Coronary artery (tissue), 2 donors: ENCODE results near the gene TMEM132D.

ENCODE experiments used
- DNase-seq: peaks from one replicate; pipeline ENCODE4 v3.0.0-alpha.2; 2017; ENCODE audit warnings: low spot score
- H3K27ac ChIP-seq, 2 donors: fragments of 200-600 bp; sonication (generic); one replicate each; pipeline ENCODE4 v1.5.1; 2016 to 2019
- H3K4me3 ChIP-seq: fragments of 200-600 bp; sonication (generic); 2 replicates; pipeline ENCODE4 v1.5.1; 2016; ENCODE audit warnings: mild to moderate bottlenecking, moderate library complexity
- TF ChIP-seq, protein P1 (sequence below): fragments of 200-600 bp; sonication (generic); IDR thresholded peaks from one replicate; pipeline ENCODE4 v1.5.1; 2019; ENCODE audit warnings: antibody characterized with exemption

The TMEM132D gene

DNA sequence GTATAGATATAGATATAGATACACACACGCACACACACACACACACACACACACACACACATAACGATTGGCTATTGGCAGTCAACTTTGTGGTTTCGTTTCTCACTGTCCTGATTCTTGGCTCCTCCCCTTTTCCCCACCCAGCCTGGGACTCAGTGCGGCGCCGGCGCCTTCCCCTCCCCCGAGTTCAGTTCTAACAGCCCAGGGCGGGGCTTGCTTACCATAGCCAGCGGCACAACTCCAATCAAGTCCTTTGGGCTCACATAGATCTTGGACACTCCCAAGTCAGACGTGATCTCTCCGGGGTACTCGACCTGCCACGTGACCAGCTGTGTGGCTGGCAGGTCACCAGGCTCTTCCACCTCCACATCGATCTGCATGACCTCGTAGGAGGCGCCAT, 566.4 kb downstream of the TMEM132D start:
- Histone ChIP-seq H3K4me3 (no peak overlapping the region), H3K27ac (no peak overlapping the region)
- DNase-seq = peak; percentile 19
- TF ChIP-seq, protein P1, sequence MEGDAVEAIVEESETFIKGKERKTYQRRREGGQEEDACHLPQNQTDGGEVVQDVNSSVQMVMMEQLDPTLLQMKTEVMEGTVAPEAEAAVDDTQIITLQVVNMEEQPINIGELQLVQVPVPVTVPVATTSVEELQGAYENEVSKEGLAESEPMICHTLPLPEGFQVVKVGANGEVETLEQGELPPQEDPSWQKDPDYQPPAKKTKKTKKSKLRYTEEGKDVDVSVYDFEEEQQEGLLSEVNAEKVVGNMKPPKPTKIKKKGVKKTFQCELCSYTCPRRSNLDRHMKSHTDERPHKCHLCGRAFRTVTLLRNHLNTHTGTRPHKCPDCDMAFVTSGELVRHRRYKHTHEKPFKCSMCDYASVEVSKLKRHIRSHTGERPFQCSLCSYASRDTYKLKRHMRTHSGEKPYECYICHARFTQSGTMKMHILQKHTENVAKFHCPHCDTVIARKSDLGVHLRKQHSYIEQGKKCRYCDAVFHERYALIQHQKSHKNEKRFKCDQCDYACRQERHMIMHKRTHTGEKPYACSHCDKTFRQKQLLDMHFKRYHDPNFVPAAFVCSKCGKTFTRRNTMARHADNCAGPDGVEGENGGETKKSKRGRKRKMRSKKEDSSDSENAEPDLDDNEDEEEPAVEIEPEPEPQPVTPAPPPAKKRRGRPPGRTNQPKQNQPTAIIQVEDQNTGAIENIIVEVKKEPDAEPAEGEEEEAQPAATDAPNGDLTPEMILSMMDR = no peak

DNA sequence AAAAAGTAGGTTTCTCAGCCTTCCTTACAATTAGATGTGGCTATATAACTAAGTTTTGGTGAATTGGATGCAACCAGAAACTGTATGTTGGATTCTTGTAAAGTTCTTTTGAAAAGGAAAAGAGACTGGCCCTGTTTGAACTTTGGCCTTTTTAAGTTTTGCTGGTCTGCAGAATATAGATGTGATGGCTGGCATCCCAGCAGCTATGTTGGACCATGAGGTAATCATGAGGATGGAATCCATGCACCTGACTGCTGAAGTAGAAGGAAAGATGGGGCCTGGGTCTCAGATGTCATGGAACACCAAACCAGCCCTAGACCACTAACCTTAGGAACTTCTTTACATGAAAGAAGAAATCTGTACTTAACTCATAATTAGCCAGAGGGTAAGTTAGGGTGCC, 568.1 kb downstream of the TMEM132D start:
- TF ChIP-seq, protein P1 = no peak
- Histone ChIP-seq H3K27ac (no peak overlapping the region), H3K4me3 (no peak overlapping the region)
- DNase-seq = no peak

DNA sequence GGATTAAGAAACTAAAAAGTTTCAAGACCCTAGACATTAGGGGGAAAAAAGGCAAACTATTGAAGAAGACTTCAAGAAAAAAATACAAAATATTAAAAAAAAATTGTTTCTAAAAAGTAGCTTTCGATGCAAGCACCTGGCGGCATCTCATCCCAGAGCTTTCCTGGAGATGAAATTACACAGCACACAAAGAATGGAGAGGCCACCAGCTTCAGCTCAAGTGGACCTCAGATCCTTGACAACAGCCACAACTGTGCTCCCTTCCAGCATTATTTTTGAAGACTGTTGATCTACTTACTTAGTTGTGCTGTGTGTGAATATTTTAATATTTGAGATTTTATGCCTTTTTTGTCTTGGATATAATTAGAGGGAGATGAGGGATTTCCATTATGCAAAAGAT, 571.5 kb downstream of the TMEM132D start:
- no peak for DNase-seq
- TF ChIP-seq, protein P1 = no peak
- no peak overlapping the region for H3K27ac ChIP-seq
- H3K4me3 ChIP-seq = no peak overlapping the region

DNA sequence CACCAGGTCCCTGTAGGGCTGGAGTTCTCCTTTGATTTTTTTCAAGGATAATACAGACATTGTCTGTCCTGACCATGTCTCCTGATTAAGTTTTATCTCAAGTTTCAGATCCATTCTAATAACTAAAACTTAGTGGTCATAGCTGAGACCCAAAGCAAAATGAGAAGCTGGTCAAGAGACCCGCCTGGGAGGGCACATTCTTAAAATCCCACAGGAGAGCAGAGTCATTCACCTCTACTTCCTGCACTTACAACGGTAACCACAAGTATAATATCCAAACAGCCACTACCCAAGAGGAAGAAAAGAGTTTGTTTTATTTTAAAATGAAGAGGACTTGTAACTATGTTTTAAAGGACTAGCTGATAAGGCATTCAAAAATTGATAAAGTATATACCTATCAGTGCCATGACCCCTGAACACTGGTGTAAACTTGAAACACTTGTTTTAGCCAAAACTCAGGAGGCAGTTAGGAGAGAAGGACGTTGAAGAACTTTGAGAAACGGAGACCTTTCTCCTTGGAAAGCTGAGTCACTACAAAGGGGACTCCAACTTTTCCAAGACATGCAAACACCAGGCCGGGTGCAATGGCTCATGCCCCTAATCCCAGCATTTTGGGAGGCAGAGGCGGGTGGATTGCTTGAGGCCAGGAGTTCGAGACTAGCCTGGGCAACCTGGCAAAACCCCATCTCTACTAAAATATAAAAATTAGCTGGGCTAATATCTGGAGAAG, 572.3 kb downstream of the TMEM132D start:
- Histone ChIP-seq H3K27ac (no peak overlapping the region), H3K4me3 (no peak overlapping the region)
- TF ChIP-seq, protein P1 = no peak
- no peak for DNase-seq

DNA sequence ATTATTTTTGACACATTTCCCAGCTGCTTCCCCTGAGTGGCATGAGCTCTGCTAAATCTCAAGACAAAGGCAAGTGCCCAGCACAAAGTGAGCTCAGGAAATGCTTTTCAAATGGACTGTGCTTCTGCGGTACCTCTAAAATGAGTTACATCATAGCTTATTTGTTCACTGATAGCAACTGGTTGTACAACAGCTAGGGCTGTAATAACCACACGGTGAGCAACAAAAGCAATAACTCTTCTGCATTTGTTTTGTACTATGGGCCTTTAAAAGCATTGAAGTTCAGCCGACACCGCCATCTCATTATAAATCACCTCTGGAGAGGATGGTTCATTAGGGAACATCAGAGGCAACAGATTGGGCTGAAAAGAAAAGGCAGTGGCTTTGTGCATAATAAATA, 575.6 kb downstream of the TMEM132D start:
- TF ChIP-seq, protein P1 = no peak
- no peak for DNase-seq

DNA sequence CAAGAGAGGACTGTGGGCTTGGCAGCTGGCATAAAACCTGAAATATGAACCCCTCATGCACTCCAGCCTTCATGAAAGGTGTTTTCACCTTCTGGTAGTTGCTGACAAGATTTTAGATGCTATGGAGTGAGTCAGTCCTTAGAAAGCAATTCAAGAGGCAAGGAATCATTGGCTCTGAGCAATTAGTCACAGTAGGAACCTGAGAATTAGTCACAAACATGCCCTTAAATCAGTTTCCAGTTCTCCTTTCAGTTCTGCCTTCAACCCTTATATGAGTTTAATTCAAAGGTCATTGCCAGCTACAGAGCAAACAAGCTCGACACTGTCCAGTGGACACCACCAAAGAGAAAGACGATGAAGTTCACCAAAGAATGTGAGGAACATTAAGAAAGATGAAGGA, 578.3 kb downstream of the TMEM132D start:
- Histone ChIP-seq H3K4me3 (no peak overlapping the region), H3K27ac (no peak overlapping the region)
- DNase-seq = no peak
- TF ChIP-seq, protein P1 = no peak

More for the DNA sequence above, 575.6 kb downstream of the TMEM132D start:
- Histone ChIP-seq H3K27ac (no peak overlapping the region), H3K4me3 (no peak overlapping the region)

DNA sequence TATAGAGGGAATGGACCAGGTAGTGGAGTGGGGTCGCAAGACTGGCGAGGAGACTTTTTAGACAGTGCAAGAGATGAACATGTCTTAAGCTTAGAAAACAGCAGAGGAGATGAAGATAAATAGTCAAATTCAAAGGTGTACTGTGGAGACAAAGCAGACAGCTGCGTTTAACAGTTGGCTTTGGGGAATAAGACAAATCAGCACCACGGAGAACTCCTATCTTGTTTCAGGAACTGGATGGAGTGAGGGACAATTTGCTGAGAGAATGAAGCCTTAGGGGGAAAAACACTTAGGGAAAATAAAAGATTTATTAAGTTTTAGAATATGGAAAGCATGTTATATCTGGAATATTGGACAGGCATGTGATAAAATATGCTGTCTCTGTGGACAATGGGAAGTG, 591.8 kb downstream of the TMEM132D start:
- TF ChIP-seq, protein P1 = no peak
- Histone ChIP-seq H3K4me3 (no peak overlapping the region), H3K27ac (no peak overlapping the region)
- no peak for DNase-seq
